Measurements from ENCODE around the gene HNRNPF. TPM values are rescaled to one million over a fixed set of nuclear protein-coding genes. Genes with fewer than 3 reads are reported as not detected.

HNRNPF gene
- total and polyA plus RNA-seq, 2 donors (not counting 3 experiments of a cell fraction or from before 2014, with no cell fraction given), result 144 to 230 TPM

GRCh38 chr10:43350686-43351085 lies 58.3 kb downstream of the HNRNPF start:
- H3K27me3 ChIP-seq (ENCODE audit: control insufficient read depth in 2 of 2, insufficient read depth in 2 of 2, low read length in 2 of 2), result peaks cover 1 to 8% of the 10 kb centered on the region in 2 experiments
- CTCF ChIA-PET, result interaction anchor here (4.5 kb wide), 1 partner anchor 58 kb away, joined by 66 read pairs; no protein-coding TSS in a partner anchor
- dilution Hi-C loops (cut with MboI; ENCODE audit: extremely low pct_ligation_motif_present, low sequenced_read_pairs) (no loop called here), intact Hi-C loops (cut with micrococcal nuclease) (no loop called here)
- no peaks in the 10 kb centered on the region for H3K36me3 ChIP-seq (ENCODE audit: control insufficient read depth in 2 of 2, extremely low read depth in 1 of 2, insufficient read depth in 2 of 2, low read length in 2 of 2)
- H3K4me2 ChIP-seq (ENCODE audit: insufficient read depth, low read length), result no peak overlapping the region
- no peaks in the 10 kb centered on the region for H3K79me2 ChIP-seq (ENCODE audit: control insufficient read depth, insufficient read depth, low read length)
- FAIRE-seq, result no peak
- no peaks in the 10 kb centered on the region for H3K4me1 ChIP-seq (ENCODE audit: control insufficient read depth, extremely low read depth, insufficient read depth, low read length)
- H3K9me3 ChIP-seq (replicated peaks; ENCODE audit: control insufficient read depth, insufficient read depth, low read length), result no peaks in the 10 kb centered on the region
- POLR2A ChIA-PET, result no interaction called here
- TF ChIP-seq JUN (IDR thresholded peaks at IDR 0.05; ENCODE audit: borderline replicate concordance, insufficient read depth, insufficient read length, low read depth) (no peak), CTCF (IDR thresholded peaks at IDR 0.05; ENCODE audit: extremely low read depth in 1 of 2, insufficient read depth in 1 of 2, low read depth in 1 of 2, low read length in 2 of 2) (no peak), GATA2 (IDR thresholded peaks at IDR 0.05; ENCODE audit: insufficient read depth, insufficient read length, low read depth, low read length) (no peak), MAX (IDR thresholded peaks at IDR 0.05; ENCODE audit: insufficient read depth, insufficient read length) (no peak), FOS (IDR thresholded peaks at IDR 0.05; ENCODE audit: borderline replicate concordance, insufficient read depth, low read length) (no peak), POLR2A (IDR thresholded peaks at IDR 0.05; ENCODE audit: low read depth, low read length) (no peak)
- no TSS peak for BruUV-seq (replicated peaks)
- no peak overlapping the region for H3K4me3 ChIP-seq (replicated peaks in 1 of 3; ENCODE audit: insufficient read depth in 1 of 3, low read depth in 1 of 3, low read length in 3 of 3)
- no peak for DNase-seq (ENCODE audit: low read depth, low spot score)
- no peaks in the 10 kb centered on the region for H3K9me1 ChIP-seq (replicated peaks; ENCODE audit: control insufficient read depth, extremely low read depth, insufficient read depth, low read length)
- no peak overlapping the region for H3K27ac ChIP-seq (ENCODE audit: insufficient read depth, low read depth, low read length)
- H2AFZ ChIP-seq (ENCODE audit: low read depth, low read length), result no peak overlapping the region
- no peaks in the 10 kb centered on the region for H4K20me1 ChIP-seq (replicated peaks; ENCODE audit: control insufficient read depth, extremely low read depth, insufficient read depth, low read length)
- no peak overlapping the region for H3K9ac ChIP-seq (replicated peaks; ENCODE audit: extremely low read depth, insufficient read depth, low read length)
